ENCODE data around the gene KIF16B.

Gene KIF16B

GRCh38 chr20:16576219-16576618 is 3.0 kb upstream of the KIF16B start:
- in situ Hi-C loops (cut with HindIII; ENCODE audit: low pct_ligation_motif_present, low sequenced_read_pairs) = no loop called here
- Histone ChIP-seq H3K27ac (no peak overlapping the region), H3K36me3 (replicated peaks) (no peaks in the 10 kb centered on the region), H3K4me3 (ENCODE audit: low read depth, low read length) (no peak overlapping the region), H3K27me3 (replicated peaks) (no peaks in the 10 kb centered on the region)
- no peak for DNase-seq
- TF ChIP-seq CTCF (IDR thresholded peaks at IDR 0.05; ENCODE audit: low read depth, low read length, missing control alignments) = no peak

- in situ Hi-C loops (cut with HindIII; ENCODE audit: low pct_ligation_motif_present, low sequenced_read_pairs) = no loop called here
- Histone ChIP-seq H3K36me3 (replicated peaks) (no peaks in the 10 kb centered on the region), H3K27ac (no peak overlapping the region), H3K27me3 (replicated peaks) (no peaks in the 10 kb centered on the region), H3K4me3 (ENCODE audit: low read depth, low read length) (peak overlapping the region; percentile 65)
- no peak for DNase-seq
- no peak for TF ChIP-seq CTCF (IDR thresholded peaks at IDR 0.05; ENCODE audit: low read depth, low read length, missing control alignments)
Measured at GRCh38 chr20:16575390-16576140, 2.3 kb upstream of the KIF16B start.

GRCh38 chr20:16574656-16575355 is 1.6 kb upstream of the KIF16B start:
- no peaks in the 10 kb centered on the region for H3K27me3 ChIP-seq (replicated peaks)
- H3K4me3 ChIP-seq (ENCODE audit: low read depth, low read length) = peak overlapping the region; percentile 65
- in situ Hi-C loops (cut with HindIII; ENCODE audit: low pct_ligation_motif_present, low sequenced_read_pairs) = no loop called here
- H3K27ac ChIP-seq = no peak overlapping the region
- no peak for TF ChIP-seq CTCF (IDR thresholded peaks at IDR 0.05; ENCODE audit: low read depth, low read length, missing control alignments)
- no peaks in the 10 kb centered on the region for H3K36me3 ChIP-seq (replicated peaks)
- peak; percentile 56 for DNase-seq

GRCh38 chr20:16571333-16571732 is 1.9 kb downstream of the KIF16B start:
- no peaks in the 10 kb centered on the region for H3K36me3 ChIP-seq (replicated peaks)
- H3K27ac ChIP-seq = no peak overlapping the region
- no peak for TF ChIP-seq CTCF (IDR thresholded peaks at IDR 0.05; ENCODE audit: low read depth, low read length, missing control alignments)
- H3K27me3 ChIP-seq (replicated peaks) = no peaks in the 10 kb centered on the region
- DNase-seq = no peak
- H3K4me3 ChIP-seq (ENCODE audit: low read depth, low read length) = no peak overlapping the region
- in situ Hi-C loops (cut with HindIII; ENCODE audit: low pct_ligation_motif_present, low sequenced_read_pairs) = no loop called here

GRCh38 chr20:16569246-16570153 is 3.7 kb downstream of the KIF16B start:
- in situ Hi-C loops (cut with HindIII; ENCODE audit: low pct_ligation_motif_present, low sequenced_read_pairs) = no loop called here

More at GRCh38 chr20:16569246-16570153, 3.7 kb downstream of the KIF16B start:
- no peaks in the 10 kb centered on the region for H3K36me3 ChIP-seq (replicated peaks)
- H3K27me3 ChIP-seq (replicated peaks) = no peaks in the 10 kb centered on the region
- H3K27ac ChIP-seq = no peak overlapping the region
- DNase-seq = no peak
- no peak overlapping the region for H3K4me3 ChIP-seq (ENCODE audit: low read depth, low read length)
- no peak for TF ChIP-seq CTCF (IDR thresholded peaks at IDR 0.05; ENCODE audit: low read depth, low read length, missing control alignments)
